ENCODE measurements around the gene NOP14. TPM values are rescaled to one million over a fixed set of nuclear protein-coding genes. Genes with fewer than 3 reads are reported as not detected.
A peak's percentile ranks its signal among the peaks of the same experiment; 100 is the strongest.

The NOP14 gene
- total RNA-seq, 1 donor from 2014 or later = 35.3 TPM

DNA sequence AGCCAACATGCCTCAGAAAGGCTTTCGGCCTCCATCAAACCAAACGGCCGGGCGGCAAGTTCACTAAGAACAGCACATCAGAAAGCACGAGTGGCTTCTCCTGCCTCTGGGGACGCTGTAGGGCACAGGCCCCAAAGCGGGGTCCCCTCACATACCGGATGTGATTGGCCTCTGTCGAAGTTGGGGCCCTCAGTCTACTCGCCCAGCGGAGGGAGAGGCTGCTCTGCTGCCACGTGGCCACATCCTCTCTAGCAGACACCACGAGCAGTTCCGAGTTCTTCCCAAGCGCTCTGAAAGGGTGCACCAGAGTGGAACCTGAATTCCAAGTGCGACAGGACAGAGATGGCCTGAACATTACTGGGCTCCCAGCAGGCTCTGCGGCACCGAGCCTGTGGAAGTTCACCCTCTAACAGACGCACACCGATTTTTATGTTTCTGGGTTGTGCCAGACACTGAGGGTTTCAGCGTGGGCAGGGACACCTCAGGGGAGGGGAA is 21.1 kb downstream of the NOP14 start:
- Histone ChIP-seq H3K9ac (ENCODE audit: low read length) (no peak overlapping the region), H2AFZ (ENCODE audit: low read depth, low read length) (no peak overlapping the region), H4K20me1 (ENCODE audit: insufficient read depth, low read length) (peaks cover 74% of the 10 kb centered on the region), H3K27me3 (ENCODE audit: insufficient read depth, low read length) (no peaks in the 10 kb centered on the region), H3K27ac (ENCODE audit: low read depth, low read length) (no peak overlapping the region), H3K4me1 (ENCODE audit: insufficient read depth, low read length) (peaks cover 7% of the 10 kb centered on the region), H3K9me3 (ENCODE audit: insufficient read depth, low read depth, low read length) (peaks cover 4% of the 10 kb centered on the region), H3K4me3 (ENCODE audit: insufficient read depth, low read depth, low read length) (no peak overlapping the region), H3K36me3 (ENCODE audit: insufficient read depth, low read length) (peaks cover 61% of the 10 kb centered on the region), H3K4me2 (ENCODE audit: low read length) (no peak overlapping the region), H3K79me2 (ENCODE audit: insufficient read depth, low read length) (peaks cover 38% of the 10 kb centered on the region)
- Mint-ChIP-seq H3K4me1 (ENCODE audit: low read depth, unreplicated experiment) (peaks cover 3% of the 10 kb centered on the region), H3K27ac (ENCODE audit: unreplicated experiment) (no peak overlapping the region), H3K4me3 (ENCODE audit: unreplicated experiment) (no peak overlapping the region), H3K27me3 (ENCODE audit: low read depth, unreplicated experiment) (no peaks in the 10 kb centered on the region), H3K36me3 (ENCODE audit: low read depth, unreplicated experiment) (peaks cover 26% of the 10 kb centered on the region), H3K9me3 (ENCODE audit: unreplicated experiment) (no peaks in the 10 kb centered on the region)
- FAIRE-seq (no peak), DNase-seq (ENCODE audit: low read depth) (no peak)
- TF ChIP-seq EZH2 (IDR thresholded peaks at IDR 0.05; ENCODE audit: insufficient read depth, low read length) = no peak
- TF ChIP-seq, protein P1, sequence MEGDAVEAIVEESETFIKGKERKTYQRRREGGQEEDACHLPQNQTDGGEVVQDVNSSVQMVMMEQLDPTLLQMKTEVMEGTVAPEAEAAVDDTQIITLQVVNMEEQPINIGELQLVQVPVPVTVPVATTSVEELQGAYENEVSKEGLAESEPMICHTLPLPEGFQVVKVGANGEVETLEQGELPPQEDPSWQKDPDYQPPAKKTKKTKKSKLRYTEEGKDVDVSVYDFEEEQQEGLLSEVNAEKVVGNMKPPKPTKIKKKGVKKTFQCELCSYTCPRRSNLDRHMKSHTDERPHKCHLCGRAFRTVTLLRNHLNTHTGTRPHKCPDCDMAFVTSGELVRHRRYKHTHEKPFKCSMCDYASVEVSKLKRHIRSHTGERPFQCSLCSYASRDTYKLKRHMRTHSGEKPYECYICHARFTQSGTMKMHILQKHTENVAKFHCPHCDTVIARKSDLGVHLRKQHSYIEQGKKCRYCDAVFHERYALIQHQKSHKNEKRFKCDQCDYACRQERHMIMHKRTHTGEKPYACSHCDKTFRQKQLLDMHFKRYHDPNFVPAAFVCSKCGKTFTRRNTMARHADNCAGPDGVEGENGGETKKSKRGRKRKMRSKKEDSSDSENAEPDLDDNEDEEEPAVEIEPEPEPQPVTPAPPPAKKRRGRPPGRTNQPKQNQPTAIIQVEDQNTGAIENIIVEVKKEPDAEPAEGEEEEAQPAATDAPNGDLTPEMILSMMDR (IDR thresholded peaks at IDR 0.05; ENCODE audit: insufficient read depth, low read depth, low read length) = no peak

DNA sequence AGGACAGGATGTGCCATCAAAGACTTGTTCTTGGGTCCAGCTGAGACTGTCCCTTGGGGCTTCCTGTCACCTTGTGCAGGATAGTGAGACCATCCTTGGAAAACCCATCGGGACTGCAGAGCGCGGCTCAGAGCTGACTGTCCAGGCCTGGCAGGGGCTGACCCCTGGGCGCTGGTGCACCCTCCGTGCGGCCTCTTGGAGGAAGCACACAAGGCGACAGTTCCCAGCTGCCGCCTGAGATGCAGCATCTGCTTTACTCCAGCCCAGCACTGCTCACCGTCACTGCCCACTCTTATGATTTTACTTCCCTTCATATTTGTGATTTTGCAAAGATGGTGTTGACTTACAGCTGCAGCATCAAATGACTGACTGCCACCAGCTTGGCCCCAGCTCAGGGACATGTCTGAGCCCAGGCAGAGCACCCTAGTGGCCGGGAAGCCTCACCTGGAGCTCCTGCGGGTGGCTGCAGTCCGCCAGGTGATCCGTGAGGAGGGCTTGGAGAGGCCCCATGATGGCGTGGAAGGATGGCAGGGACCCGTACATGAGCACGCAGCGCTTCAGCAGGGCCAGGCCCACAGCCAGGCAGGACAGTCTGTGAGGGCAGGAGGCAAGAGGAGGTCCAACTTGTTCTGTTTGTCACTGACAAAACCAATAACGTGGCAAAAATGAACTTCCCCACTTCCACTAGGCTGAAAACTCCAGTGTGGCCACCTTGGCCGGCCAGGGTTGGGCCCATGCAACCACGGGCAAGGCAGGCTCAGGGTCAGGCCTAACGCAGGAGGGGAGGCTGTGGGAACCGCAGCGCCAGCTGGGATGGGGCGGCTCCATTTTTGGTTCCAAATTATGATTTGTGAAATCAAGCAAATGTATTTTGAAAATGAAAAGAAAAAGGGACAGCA is 21.8 kb downstream of the NOP14 start:
- peak overlapping the region; percentile 62 for H3K27ac Mint-ChIP-seq (ENCODE audit: unreplicated experiment)
- H3K9me3 Mint-ChIP-seq (ENCODE audit: unreplicated experiment) = no peaks in the 10 kb centered on the region
- TF ChIP-seq EZH2 (IDR thresholded peaks at IDR 0.05; ENCODE audit: insufficient read depth, low read length) = no peak
- TF ChIP-seq, protein P1 (IDR thresholded peaks at IDR 0.05; ENCODE audit: insufficient read depth, low read depth, low read length) = no peak
- H3K9me3 ChIP-seq (ENCODE audit: insufficient read depth, low read depth, low read length) = peaks cover 4% of the 10 kb centered on the region
- no peaks in the 10 kb centered on the region for H3K27me3 ChIP-seq (ENCODE audit: insufficient read depth, low read length)
- H3K27ac ChIP-seq (ENCODE audit: low read depth, low read length) = no peak overlapping the region
- peaks cover 14% of the 10 kb centered on the region for H3K4me1 ChIP-seq (ENCODE audit: insufficient read depth, low read length)
- H3K36me3 ChIP-seq (ENCODE audit: insufficient read depth, low read length) = peaks cover 54% of the 10 kb centered on the region
- no peak overlapping the region for H2AFZ ChIP-seq (ENCODE audit: low read depth, low read length)
- no peaks in the 10 kb centered on the region for H3K27me3 Mint-ChIP-seq (ENCODE audit: low read depth, unreplicated experiment)
- H3K4me1 Mint-ChIP-seq (ENCODE audit: low read depth, unreplicated experiment) = peaks cover 10% of the 10 kb centered on the region
- H3K9ac ChIP-seq (ENCODE audit: low read length) = no peak overlapping the region
- no peak overlapping the region for H3K4me3 ChIP-seq (ENCODE audit: insufficient read depth, low read depth, low read length)
- no peak overlapping the region for H3K4me3 Mint-ChIP-seq (ENCODE audit: unreplicated experiment)
- no peak for FAIRE-seq
- no peak overlapping the region for H3K4me2 ChIP-seq (ENCODE audit: low read length)
- DNase-seq (ENCODE audit: low read depth) = no peak
- H3K36me3 Mint-ChIP-seq (ENCODE audit: low read depth, unreplicated experiment) = peaks cover 23% of the 10 kb centered on the region
- peaks cover 74% of the 10 kb centered on the region for H4K20me1 ChIP-seq (ENCODE audit: insufficient read depth, low read length)
- H3K79me2 ChIP-seq (ENCODE audit: insufficient read depth, low read length) = peaks cover 31% of the 10 kb centered on the region
